Astrocyte of the spinal cord (primary cell): ENCODE data around the gene SLC27A2.

Experiments used
- DNase-seq: peaks from one replicate; pipeline ENCODE4 v3.0.0; 2011; ENCODE audit warnings: low read depth, low spot score
- H3K4me3 ChIP-seq: 2 replicates; pipeline ENCODE4 v1.5.1; 2011; ENCODE audit warnings: low read depth, mild to moderate bottlenecking, low read length, moderate library complexity
- CTCF ChIP-seq: IDR thresholded peaks from 2 replicates; pipeline ENCODE4 v1.5.1; 2012; ENCODE audit warnings: low read depth, mild to moderate bottlenecking, low read length, inconsistent platforms
- in situ Hi-C: cut with HindIII; loops from 2 replicates; pipeline ENCODE4 v1.10.0; 2017; ENCODE audit warnings: low sequenced_read_pairs

Gene SLC27A2

GRCh38 chr15:50257332-50257731 lies 75.3 kb downstream of the SLC27A2 start:
- DNase-seq, result no peak
- in situ Hi-C loops, result no loop called here
- TF ChIP-seq CTCF, result no peak
- H3K4me3 ChIP-seq, result no peak overlapping the region

- DNase-seq, result peak; percentile 27
- no peak for TF ChIP-seq CTCF
- in situ Hi-C loops, result no loop called here
Observed at GRCh38 chr15:50257924-50258323, 75.9 kb downstream of the SLC27A2 start.

GRCh38 chr15:50259276-50259675 lies 77.3 kb downstream of the SLC27A2 start:
- DNase-seq, result no peak
- in situ Hi-C loops, result no loop called here
- no peak for TF ChIP-seq CTCF
- no peak overlapping the region for H3K4me3 ChIP-seq

More at GRCh38 chr15:50257924-50258323, 75.9 kb downstream of the SLC27A2 start:
- H3K4me3 ChIP-seq, result no peak overlapping the region

DNA sequence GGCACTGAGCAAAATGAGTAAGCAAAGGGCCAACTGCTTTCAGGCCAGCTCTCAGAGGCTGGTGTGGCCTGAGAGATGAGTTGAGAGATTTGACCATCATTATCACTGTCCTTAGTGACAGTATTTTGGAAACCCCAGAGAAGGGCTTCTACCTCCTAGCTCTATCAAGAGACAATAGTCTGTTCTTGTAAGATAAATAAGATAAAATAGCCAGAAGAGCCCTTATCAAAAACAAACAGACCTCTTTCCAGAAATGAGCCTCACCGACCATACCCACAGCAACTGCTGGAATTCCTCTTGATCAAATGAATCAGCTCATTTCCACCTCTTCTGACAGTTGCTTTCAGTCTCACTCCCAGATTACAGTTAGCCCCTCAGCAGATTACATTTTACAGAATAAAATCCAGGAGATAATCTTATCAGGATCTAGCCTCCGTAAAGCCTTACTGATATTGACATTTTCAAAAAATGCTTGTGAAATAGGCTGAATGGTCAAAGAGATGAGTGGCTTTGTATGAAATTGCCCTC lies 79.0 kb downstream of the SLC27A2 start:
- DNase-seq, result no peak
- TF ChIP-seq CTCF, result no peak
- no peak overlapping the region for H3K4me3 ChIP-seq
- in situ Hi-C loops, result no loop called here

- H3K4me3 ChIP-seq, result no peak overlapping the region
- no peak for TF ChIP-seq CTCF
- DNase-seq, result no peak
- in situ Hi-C loops, result no loop called here
Observed at GRCh38 chr15:50261981-50262380, 80.0 kb downstream of the SLC27A2 start.

DNA sequence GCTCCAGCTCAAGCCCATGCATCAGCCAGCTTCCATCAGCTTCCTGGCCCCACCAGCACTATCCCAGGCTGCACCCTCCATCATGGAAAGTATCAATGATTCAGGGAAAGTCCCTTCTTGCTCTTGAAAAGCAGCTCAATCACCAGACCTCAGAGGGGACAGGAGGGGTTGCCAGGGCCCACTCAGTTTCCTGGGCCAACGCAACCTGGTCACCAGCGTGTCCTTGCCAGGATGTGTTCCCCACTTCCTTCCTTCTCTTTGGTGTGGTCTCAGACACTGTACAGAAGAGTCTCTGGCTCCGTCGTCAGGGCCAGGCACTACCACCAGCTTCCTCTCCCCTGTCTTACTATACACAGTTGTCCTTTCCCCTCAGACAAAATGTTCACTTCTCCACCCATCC lies 80.5 kb downstream of the SLC27A2 start:
- no peak for DNase-seq
- TF ChIP-seq CTCF, result no peak
- H3K4me3 ChIP-seq, result no peak overlapping the region
- in situ Hi-C loops, result no loop called here

GRCh38 chr15:50265620-50266019 lies 83.6 kb downstream of the SLC27A2 start, which contains the start of gene HDC:
HDC (minus strand) TSS chr15:50265726; CDS start chr15:50265623, 103 bp downstream.
- TF ChIP-seq CTCF, result no peak
- in situ Hi-C loops, result no loop called here

More at GRCh38 chr15:50265620-50266019, 83.6 kb downstream of the SLC27A2 start, which contains the start of gene HDC:
- no peak within 1 kb of the TSS for H3K4me3 ChIP-seq
- DNase-seq, result no peak
